Kidney tubule cell (primary cell): ENCODE measurements around the gene BCORL1.

ENCODE experiments used
- DNase-seq: peaks from one replicate; pipeline ENCODE4 v3.0.0-alpha.2; 2018; ENCODE audit warnings: low spot score

Gene BCORL1

GRCh38 chrX:130014770-130015169 lies 32.3 kb downstream of the BCORL1 start:
- DNase-seq = no peak

DNA sequence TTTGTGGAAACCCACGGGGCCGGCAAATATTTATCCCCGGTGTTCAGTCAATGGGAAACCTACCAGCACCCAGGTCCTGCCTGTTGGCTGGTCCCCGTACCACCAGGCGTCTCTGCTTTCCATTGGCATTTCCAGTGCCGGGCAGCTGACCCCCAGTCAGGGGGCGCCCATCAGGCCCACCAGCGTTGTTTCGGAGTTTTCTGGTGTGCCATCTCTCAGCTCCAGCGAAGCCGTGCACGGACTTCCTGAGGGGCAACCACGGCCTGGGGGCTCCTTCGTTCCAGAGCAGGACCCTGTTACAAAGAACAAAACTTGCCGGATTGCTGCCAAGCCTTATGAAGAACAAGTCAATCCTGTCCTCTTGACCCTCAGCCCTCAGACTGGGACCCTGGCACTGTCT lies 32.7 kb downstream of the BCORL1 start:
- no peak for DNase-seq

GRCh38 chrX:130018143-130018542 lies 35.7 kb downstream of the BCORL1 start:
- DNase-seq = no peak

GRCh38 chrX:130020661-130021324 lies 38.4 kb downstream of the BCORL1 start:
- DNase-seq = no peak

- peak; percentile 81 for DNase-seq
These were observed 41.7 kb downstream of the BCORL1 start for GRCh38 chrX:130024127-130024526.

DNA sequence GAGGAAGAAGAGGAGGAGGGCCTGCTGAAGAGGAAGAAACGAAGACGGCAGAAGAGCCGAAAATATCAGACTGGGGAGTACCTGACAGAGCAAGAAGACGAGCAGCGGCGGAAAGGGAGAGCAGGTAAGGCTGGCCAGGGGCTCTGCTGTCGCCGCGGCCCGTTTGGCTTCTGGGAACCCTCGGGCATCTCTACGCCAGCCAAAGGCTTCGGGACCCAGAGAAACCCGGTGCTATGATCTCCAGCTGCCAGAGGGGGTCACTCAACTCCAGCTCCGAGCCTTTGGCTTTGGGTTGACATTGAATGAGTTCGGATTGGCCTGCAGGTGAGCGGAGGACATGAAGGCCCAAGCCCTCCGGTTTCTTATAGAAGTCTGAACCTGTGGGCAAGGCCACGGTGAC lies 42.8 kb downstream of the BCORL1 start:
- DNase-seq = no peak

- DNase-seq = no peak
These were observed 45.1 kb downstream of the BCORL1 start for GRCh38 chrX:130027569-130027968.

GRCh38 chrX:130028196-130028595 lies 45.8 kb downstream of the BCORL1 start:
- DNase-seq = peak; percentile 39

GRCh38 chrX:130030826-130031225 lies 48.4 kb downstream of the BCORL1 start:
- DNase-seq = no peak

GRCh38 chrX:130032552-130032951 lies 50.1 kb downstream of the BCORL1 start:
- no peak for DNase-seq

GRCh38 chrX:130034178-130034577 lies 51.7 kb downstream of the BCORL1 start:
- no peak for DNase-seq

DNA sequence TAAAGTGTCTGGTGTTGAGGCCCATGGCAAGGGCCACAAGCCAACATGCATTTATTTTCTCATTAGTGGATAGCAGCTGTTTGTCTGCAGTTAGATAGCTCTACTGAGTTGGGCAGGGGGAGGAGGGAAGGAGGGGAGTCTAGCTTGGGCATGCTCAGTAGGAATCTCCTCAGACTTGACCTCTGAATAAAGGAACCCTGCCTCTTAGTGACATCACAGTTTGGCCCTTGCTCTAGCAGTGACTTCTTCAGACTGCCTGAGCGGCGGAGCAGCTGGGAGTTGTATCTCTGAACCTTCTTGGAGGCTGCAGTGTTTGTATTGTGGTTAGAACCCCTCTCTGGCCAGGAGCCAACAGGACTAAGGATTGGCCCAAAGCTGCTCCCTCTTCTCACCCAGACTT lies 57.4 kb downstream of the BCORL1 start:
- no peak for DNase-seq

DNA sequence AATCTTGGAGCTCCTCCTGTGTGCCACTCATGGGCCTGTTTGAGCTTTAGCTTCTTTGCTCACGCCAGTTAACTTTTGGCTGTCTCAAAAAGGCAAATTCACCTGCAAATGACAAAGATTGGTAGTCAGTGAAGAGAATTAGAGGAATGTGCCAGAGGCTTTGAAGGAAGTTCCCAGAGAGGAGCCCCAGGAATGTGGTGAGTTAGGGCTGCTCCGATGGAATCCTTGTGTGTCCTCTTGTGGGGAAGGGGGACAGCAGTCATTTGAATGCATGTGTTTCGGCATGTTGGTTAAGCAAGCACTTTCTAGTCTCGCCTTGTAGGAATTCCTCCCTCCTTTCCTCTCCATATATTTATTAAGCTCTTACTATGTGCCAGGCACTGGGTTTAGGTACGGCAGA lies 65.0 kb downstream of the BCORL1 start:
- no peak for DNase-seq

GRCh38 chrX:130048686-130049222 lies 66.3 kb downstream of the BCORL1 start:
- no peak for DNase-seq

- no peak for DNase-seq
These were observed 67.4 kb downstream of the BCORL1 start for GRCh38 chrX:130049821-130050220.

- no peak for DNase-seq
These were observed 68.9 kb downstream of the BCORL1 start for GRCh38 chrX:130051176-130051845.

- no peak for DNase-seq
These were observed 70.8 kb downstream of the BCORL1 start for GRCh38 chrX:130053236-130053635.

GRCh38 chrX:130055103-130055502 lies 72.7 kb downstream of the BCORL1 start:
- DNase-seq = no peak

- no peak for DNase-seq
These were observed 73.5 kb downstream of the BCORL1 start for GRCh38 chrX:130055899-130056298.

DNA sequence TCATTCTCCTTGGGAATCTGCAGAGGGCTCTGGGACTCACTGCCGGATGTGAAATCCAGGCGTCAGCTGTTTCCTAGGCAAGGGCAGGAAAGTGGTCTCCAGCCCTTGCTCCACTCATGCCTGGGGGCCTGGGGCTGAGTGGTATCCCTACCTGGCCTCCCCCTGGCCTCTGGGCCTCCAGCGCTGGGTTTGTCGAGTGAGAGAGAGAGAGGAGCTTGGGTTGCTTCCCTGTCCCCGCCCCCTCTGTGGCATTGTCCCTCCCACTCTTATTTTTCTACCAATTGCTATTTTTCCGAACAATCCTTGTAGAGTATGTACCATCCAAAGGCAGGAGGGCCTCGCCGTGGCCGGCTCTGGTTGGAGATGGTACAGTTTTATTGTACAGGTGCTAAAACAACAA lies 74.8 kb downstream of the BCORL1 start:
- no peak for DNase-seq

- DNase-seq = no peak
These were observed 76.2 kb downstream of the BCORL1 start for GRCh38 chrX:130058652-130059051.

GRCh38 chrX:130060122-130061069 lies 78.0 kb downstream of the BCORL1 start:
- DNase-seq = peak; percentile 71
